HepG2 (cell line): Measurements from ENCODE around the gene ZFR. TPM values are rescaled to one million over a fixed set of nuclear protein-coding genes. Genes with fewer than 3 reads are reported as not detected.

Experiments
- ATAC-seq: fragments of 200-7000 bp; cut with Tn5 transposase; 3 replicates; pipeline ENCODE4 v1.9.1; 2020; ENCODE audit warnings: mild to moderate bottlenecking, moderate library complexity
- BruUV-seq: library from RNA; stranded (reverse); fragments of 400-500 nt; replicated peaks from 2 replicates; lab custom pipeline; 2021; lab: Mats Ljungman, UMichigan
- CTCF ChIA-PET: fragments of 300-600 bp; formaldehyde crosslinking; extraction: SDS; loops from one replicate; lab custom pipeline; 2021; ENCODE audit warnings: low total read pairs, inconsistent platforms, low intra/inter-chr PET ratio; lab: Yijun Ruan, JAX
- POLR2A ChIA-PET: fragments of 350-600 bp; sonication (Branson Sonifier 250); formaldehyde crosslinking; loops from one replicate; lab custom pipeline; 2020; ENCODE audit warnings: antibody characterized with exemption, inconsistent platforms; lab: Yijun Ruan, JAX
- DNase-seq: peaks from one replicate; pipeline ENCODE4 v3.0.0-alpha.2; 2015; ENCODE audit warnings: low spot score
- FAIRE-seq: peaks from 3 replicates; lab custom pipeline; 2011; peaks lifted over from hg19 to GRCh38; lab: Jason Lieb, UNC
- H2AFZ ChIP-seq: one replicate; pipeline ENCODE4 v1.6.1; 2011; ENCODE audit warnings: low read length, inconsistent platforms
- H3K27ac ChIP-seq: fragments of 300-600 bp; 3 replicates; pipeline ENCODE4 v1.8.0; 2011; ENCODE audit warnings: mixed run types, mild to moderate bottlenecking, mixed read lengths, low read length, inconsistent platforms; ENCODE audit not compliant: insufficient read depth; ENCODE audit errors: extremely low read length
- H3K27me3 ChIP-seq, 2 experiments: fragments of 200-600 bp in 1 of 2; 2 replicates in 1 of 2; 3 replicates in 1 of 2; pipeline versions ENCODE4 v1.6.0 to v1.8.0; 2011; ENCODE audit warnings: low read length in 2 of 2, mild to moderate bottlenecking in 2 of 2, moderate library complexity in 2 of 2, inconsistent platforms in 1 of 2; ENCODE audit not compliant: insufficient read depth in 2 of 2, control insufficient read depth in 1 of 2
- H3K36me3 ChIP-seq, 2 experiments: fragments of 200-600 bp in 1 of 2; replicated peaks in 1 of 2; 2 replicates in 1 of 2; 3 replicates in 1 of 2; pipeline versions ENCODE4 v1.5.1 to v1.8.0; 2011; ENCODE audit warnings: low read length in 2 of 2, inconsistent platforms in 1 of 2; ENCODE audit not compliant: insufficient read depth in 2 of 2, control insufficient read depth in 1 of 2
- H3K4me1 ChIP-seq: 2 replicates; pipeline ENCODE4 v1.5.1; 2012; ENCODE audit warnings: low read length, inconsistent platforms; ENCODE audit not compliant: insufficient read depth
- H3K4me2 ChIP-seq: 2 replicates; pipeline ENCODE4 v1.6.0; 2011; ENCODE audit warnings: low read depth, low read length, inconsistent platforms
- H3K4me3 ChIP-seq, 3 experiments: fragments of 200-600 bp in 1 of 3; sonication (generic), shearing (Covaris generic) in 1 of 3; replicated peaks in 1 of 3; 2 replicates each; pipeline ENCODE4 v1.5.1; 2011 to 2016; ENCODE audit warnings: low read length in 3 of 3, inconsistent platforms in 2 of 3, low read depth in 2 of 3, mild to moderate bottlenecking in 2 of 3, control low read depth in 1 of 3, mixed read lengths in 1 of 3; ENCODE audit not compliant: insufficient read depth in 1 of 3
- H3K79me2 ChIP-seq: one replicate; pipeline ENCODE4 v1.6.1; 2011; ENCODE audit warnings: low read length, inconsistent platforms; ENCODE audit not compliant: insufficient read depth
- H3K9ac ChIP-seq: 2 replicates; pipeline ENCODE4 v1.6.0; 2011; ENCODE audit warnings: mild to moderate bottlenecking, low read depth, low read length, inconsistent platforms; ENCODE audit not compliant: insufficient read depth
- H3K9me3 ChIP-seq: 2 replicates; pipeline ENCODE4 v1.5.1; 2012; ENCODE audit warnings: mild to moderate bottlenecking, low read length
- H4K20me1 ChIP-seq: 2 replicates; pipeline ENCODE4 v1.6.0; 2011; ENCODE audit warnings: inconsistent platforms, mild to moderate bottlenecking, low read length, moderate library complexity; ENCODE audit not compliant: insufficient read depth
- ARHGAP35 ChIP-seq: sonication (generic); formaldehyde crosslinking; IDR thresholded peaks from 2 replicates; pipeline ENCODE4 v1.9.0; 2022; ENCODE audit warnings: mild to moderate bottlenecking, inconsistent platforms, moderate library complexity, missing genetic modification reagents, borderline replicate concordance
- BRCA1 ChIP-seq: sonication (generic); formaldehyde crosslinking; IDR thresholded peaks from 2 replicates; pipeline ENCODE4 v1.4.0; 2020; ENCODE audit warnings: missing genetic modification reagents
- DR1 ChIP-seq: sonication (generic); formaldehyde crosslinking; IDR thresholded peaks from 2 replicates; pipeline ENCODE4 v1.8.0; 2021; ENCODE audit warnings: mild to moderate bottlenecking, missing genetic modification reagents, inconsistent platforms
- MAF1 ChIP-seq: sonication (generic); formaldehyde crosslinking; IDR thresholded peaks from 2 replicates; pipeline ENCODE4 v1.5.0; 2020; ENCODE audit warnings: missing genetic modification reagents, borderline replicate concordance
- RAD21 ChIP-seq: fragments of 450-650 bp; formaldehyde crosslinking; IDR thresholded peaks from 2 replicates; pipeline ENCODE4 v1.5.0; 2020; ENCODE audit warnings: mild to moderate bottlenecking
- SRSF9 ChIP-seq: fragments of 200-400 bp; formaldehyde crosslinking; IDR thresholded peaks from 2 replicates; pipeline ENCODE4 v1.6.1; 2018; ENCODE audit warnings: borderline replicate concordance, mild to moderate bottlenecking, low read depth, low read length; ENCODE audit not compliant: insufficient read depth, poor library complexity, severe bottlenecking
- TEF ChIP-seq: sonication (generic); formaldehyde crosslinking; IDR thresholded peaks from 2 replicates; pipeline ENCODE4 v1.5.0; 2020; ENCODE audit warnings: missing genetic modification reagents
- TGIF2 ChIP-seq: IDR thresholded peaks from 2 replicates; pipeline ENCODE4 v1.6.1; 2016; ENCODE audit warnings: control low read depth, missing compliant biosample characterization
- THYN1 ChIP-seq: sonication (generic); formaldehyde crosslinking; IDR thresholded peaks from 2 replicates; pipeline ENCODE4 v1.8.1; 2023; ENCODE audit warnings: low read depth, mild to moderate bottlenecking, moderate library complexity, missing genetic modification reagents, borderline replicate concordance
- TOPORS ChIP-seq: sonication (generic); formaldehyde crosslinking; IDR thresholded peaks from 2 replicates; pipeline ENCODE4 v1.8.0; 2023; ENCODE audit warnings: mild to moderate bottlenecking, missing genetic modification reagents
- ZFP36 ChIP-seq: fragments of 150-350 bp; IDR thresholded peaks from 2 replicates; pipeline ENCODE4 v1.6.1; 2018; ENCODE audit warnings: borderline replicate concordance, low read length, low read depth; ENCODE audit not compliant: partially characterized antibody
- ZNF264 ChIP-seq: sonication (generic); formaldehyde crosslinking; IDR thresholded peaks from 2 replicates; pipeline ENCODE4 v1.4.0; 2020; ENCODE audit warnings: missing genetic modification reagents
- ZNF280D ChIP-seq: sonication (generic); formaldehyde crosslinking; IDR thresholded peaks from 2 replicates; pipeline ENCODE4 v1.5.1; 2020; ENCODE audit warnings: mild to moderate bottlenecking, missing genetic modification reagents
- ZNF598 ChIP-seq: sonication (generic); formaldehyde crosslinking; IDR thresholded peaks from 2 replicates; pipeline ENCODE4 v1.5.1; 2020; ENCODE audit warnings: mild to moderate bottlenecking, missing genetic modification reagents, borderline replicate concordance
- ZNF724P ChIP-seq: sonication (generic); formaldehyde crosslinking; IDR thresholded peaks from 2 replicates; pipeline ENCODE4 v1.8.0; 2022; ENCODE audit warnings: missing genetic modification reagents, borderline replicate concordance
- ZNF83 ChIP-seq: sonication (generic); formaldehyde crosslinking; IDR thresholded peaks from 2 replicates; pipeline ENCODE4 v1.4.0; 2020; ENCODE audit warnings: missing genetic modification reagents, mild to moderate bottlenecking, borderline replicate concordance
- WGBS: methylation state at CpG from one replicate; pipeline ENCODE4 v1.1.6; 2017; ENCODE audit warnings: low lambda C conversion rate; 5-methylcytosine and 5-hydroxymethylcytosine counted together
- in situ Hi-C: cut with HindIII; loops from 2 replicates; pipeline ENCODE4 v1.10.0; 2017; ENCODE audit warnings: low pct_unique_long_range_greater_than_20kb; ENCODE audit not compliant: extremely low pct_ligation_motif_present
- intact Hi-C: fragments of 100-400 bp; cut with micrococcal nuclease; formaldehyde crosslinking; loops from one replicate; pipeline ENCODE4 v1.10.0; 2022; ENCODE audit not compliant: unreplicated experiment
- polyA plus RNA-seq, 8 experiments: library from polyadenylated mRNA; depleted of rRNA in 3 of 8; stranded (reverse) in 7 of 8; unstranded in 1 of 8; fragments of >200 nt; fragmentation: Illumina TruSeq in 4 of 8; extraction: Trizol in 4 of 8; gene quantifications; 2 replicates each; pipeline versions ENCODE4 v1.2.1 to v1.2.3, GENCODE V29; 2011 to 2016; ENCODE audit warnings: low read depth in 4 of 8, missing spikeins in 1 of 8, mixed read lengths in 1 of 8; ENCODE audit not compliant: insufficient read depth in 1 of 8
- total RNA-seq, 5 experiments: library from RNA; depleted of rRNA; stranded (reverse); fragments of >200 nt; fragmentation: Illumina TruSeq; extraction: Trizol; gene quantifications; 2 replicates each; pipeline ENCODE4 v1.2.3, GENCODE V29; 2016; ENCODE audit warnings: low read depth in 1 of 5

The ZFR gene
- total and polyA plus RNA-seq, 2 of the 13 experiments (the other 11 are each of a cell fraction or from before 2014, with no cell fraction given), result 89.0 to 92.8 TPM

DNA sequence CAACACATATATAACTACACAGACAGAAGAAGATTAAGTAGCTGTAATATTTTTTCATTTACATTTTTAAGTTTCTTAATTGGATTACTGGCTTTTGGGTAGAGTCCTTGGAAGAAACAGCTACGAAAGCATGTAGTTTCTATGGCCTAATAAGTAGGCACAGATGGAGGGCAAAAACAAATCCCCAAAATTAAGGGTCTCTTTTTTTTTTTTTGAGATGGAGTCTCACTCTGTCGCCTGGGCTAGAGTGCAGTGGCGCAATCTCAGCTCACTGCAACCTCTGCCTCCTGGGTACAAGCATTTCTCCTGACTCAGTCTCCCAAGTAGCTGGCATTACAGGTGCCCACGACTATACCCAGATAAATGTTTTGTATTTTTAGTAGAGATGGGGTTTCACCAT lies 104.7 kb downstream of the ZFR start:
- ChIA-PET CTCF (no interaction called here), POLR2A (no interaction called here)
- FAIRE-seq, result no peak
- Histone ChIP-seq H3K27me3 (no peaks in the 10 kb centered on the region), H3K36me3 (no peaks in the 10 kb centered on the region), H3K27ac (no peak overlapping the region), H2AFZ (no peak overlapping the region), H3K9me3 (peaks cover 51% of the 10 kb centered on the region), H3K4me2 (no peak overlapping the region), H3K9ac (no peak overlapping the region), H3K79me2 (no peaks in the 10 kb centered on the region), H3K4me1 (peaks cover 38% of the 10 kb centered on the region), H3K4me3 (no peak overlapping the region)
- no peak for ATAC-seq
- no peak for DNase-seq
- intact Hi-C loops, result loop anchor here (10.0 kb wide), 1 partner anchor 175 kb away; no protein-coding TSS in a partner anchor
- WGBS, result 60% methylated on average over 4 of the region's 4 CpGs
- no TSS peak for BruUV-seq
- in situ Hi-C loops, result no loop called here
- TF ChIP-seq THYN1, result no peak
- TF ChIP-seq BRCA1, result no peak
- TF ChIP-seq ZNF83, result no peak
- TF ChIP-seq, all 625 proteins: peak for 0
- H4K20me1 ChIP-seq, result no peaks in the 10 kb centered on the region

- Histone ChIP-seq H3K4me3 (no peak overlapping the region), H3K4me1 (peaks cover 36% of the 10 kb centered on the region), H2AFZ (no peak overlapping the region), H3K27ac (no peak overlapping the region), H3K9me3 (peaks cover 51% of the 10 kb centered on the region), H3K36me3 (no peaks in the 10 kb centered on the region), H3K9ac (no peak overlapping the region), H3K79me2 (no peaks in the 10 kb centered on the region), H3K27me3 (no peaks in the 10 kb centered on the region), H3K4me2 (no peak overlapping the region), H4K20me1 (no peaks in the 10 kb centered on the region)
- FAIRE-seq, result peak; percentile 32
- 82% methylated on average over 2 of the region's 2 CpGs for whole genome bisulfite sequencing
- ChIA-PET POLR2A (no interaction called here), CTCF (no interaction called here)
- no TSS peak for BruUV-seq
- no peak for ATAC-seq
- intact Hi-C loops (loop anchor here (10.0 kb wide), 1 partner anchor 174 kb away; no protein-coding TSS in a partner anchor), in situ Hi-C loops (no loop called here)
- DNase-seq, result no peak
- TF ChIP-seq TGIF2 (CRISPR knock-in tag) (no peak), ARHGAP35 (CRISPR knock-in tag) (no peak), ZNF598 (CRISPR knock-in tag) (no peak), SRSF9 (no peak), ZNF264 (CRISPR knock-in tag) (no peak), DR1 (CRISPR knock-in tag) (no peak), ZNF724P (peak; percentile 96; the same call in 1 of the 2 replicates), TEF (CRISPR knock-in tag) (no peak), RAD21 (CRISPR knock-in tag) (no peak), ZFP36 (peak; percentile 94), ZNF280D (peak; percentile 82), MAF1 (CRISPR knock-in tag) (no peak), TOPORS (CRISPR knock-in tag) (peak; percentile 71; the same call in 1 of the 2 replicates)
These were observed 105.3 kb downstream of the ZFR start for GRCh38 chr5:32339198-32339597.
